HCT116 (cell line): Measurements from ENCODE around the gene ARHGAP8.
"Not testable (repeated sequence)": the region's sequence is repeated elsewhere in the genome, so short reads cannot be mapped to it uniquely, and the experiment has no call there.

Experiments used
- ATF3 ChIP-seq: IDR thresholded peaks from 2 replicates; pipeline ENCODE4 v1.6.1; 2012
- CTCF ChIP-seq, 3 experiments: fragments of 200-600 bp in 1 of 3; sonication (generic) in 1 of 3; IDR thresholded peaks in 2 of 3; conservative IDR thresholded peaks in 1 of 3; 2 replicates each; pipeline ENCODE4 v1.5.1; 2012 to 2017; ENCODE audit warnings: low read depth in 2 of 3, low read length in 2 of 3, antibody characterized with exemption in 1 of 3, borderline replicate concordance in 1 of 3, control low read depth in 1 of 3, mild to moderate bottlenecking in 1 of 3, mixed read lengths in 1 of 3, mixed run types in 1 of 3, moderate library complexity in 1 of 3; ENCODE audit not compliant: insufficient read depth in 1 of 3
- EZH2 ChIP-seq: fragments of 200-600 bp; sonication (generic); IDR thresholded peaks from 2 replicates; pipeline ENCODE4 v1.6.1; 2017; ENCODE audit warnings: antibody characterized with exemption, mixed run types
- EZH2phosphoT487 ChIP-seq: fragments of 200-600 bp; IDR thresholded peaks from 2 replicates; pipeline ENCODE4 v1.6.1; 2018; ENCODE audit warnings: antibody characterized with exemption, borderline replicate concordance
- MAX ChIP-seq: IDR thresholded peaks from 2 replicates; pipeline ENCODE4 v1.6.1; 2012
- POLR2A ChIP-seq: IDR thresholded peaks from 2 replicates; pipeline ENCODE4 v1.7.0; 2011; ENCODE audit warnings: borderline replicate concordance; ENCODE audit not compliant: insufficient read depth, insufficient read length; ENCODE audit errors: extremely low read depth
- POLR2AphosphoS5 ChIP-seq: IDR thresholded peaks from 2 replicates; pipeline ENCODE4 v1.6.1; 2011; ENCODE audit warnings: mild to moderate bottlenecking, low read depth, low read length, moderate library complexity

- not testable (repeated sequence) for TF ChIP-seq CTCF (IDR thresholded peaks at IDR 0.05 in 2 of 3, conservative IDR thresholded peaks at IDR 0.05 in 1 of 3; ENCODE audit: borderline replicate concordance in 1 of 3, insufficient read depth in 1 of 3, low read depth in 2 of 3, low read length in 2 of 3); MAX; ATF3; POLR2A; POLR2AphosphoS5; EZH2; EZH2phosphoT487
Measured at GRCh38 chr22:44903164-44903563, 150.8 kb downstream of the ARHGAP8 start.
